SK-N-DZ (cell line): ENCODE measurements around the gene OR2F2.

Experiments used
- DNase-seq: peaks from one replicate; pipeline ENCODE4 v3.0.0-alpha.2; 2015; ENCODE audit warnings: low spot score

OR2F2 gene

GRCh38 chr7:143913945-143914615, 21.0 kb upstream of the OR2F2 start:
- DNase-seq = no peak

GRCh38 chr7:143914938-143915652, 19.9 kb upstream of the OR2F2 start:
- DNase-seq = no peak

GRCh38 chr7:143924851-143925250, 10.2 kb upstream of the OR2F2 start:
- DNase-seq = no peak

- DNase-seq = no peak
Observed at GRCh38 chr7:143929224-143929920, 5.7 kb upstream of the OR2F2 start.

- DNase-seq = no peak
Observed at GRCh38 chr7:143931739-143932138, 3.3 kb upstream of the OR2F2 start.

- DNase-seq = no peak
Observed at GRCh38 chr7:143936087-143937009, 1.3 kb downstream of the OR2F2 start.

- no peak for DNase-seq
Observed at GRCh38 chr7:143938379-143939243, 3.6 kb downstream of the OR2F2 start.

GRCh38 chr7:143945423-143945822, 10.4 kb downstream of the OR2F2 start:
- no peak for DNase-seq

- no peak for DNase-seq
Observed at GRCh38 chr7:143947111-143947510, 12.1 kb downstream of the OR2F2 start.

- no peak for DNase-seq
Observed at GRCh38 chr7:143948733-143949132, 13.7 kb downstream of the OR2F2 start.

GRCh38 chr7:143953421-143953820, 18.4 kb downstream of the OR2F2 start:
- DNase-seq = no peak

- no peak for DNase-seq
Observed at GRCh38 chr7:143954135-143954534, 19.1 kb downstream of the OR2F2 start.

GRCh38 chr7:143954544-143954943, 19.5 kb downstream of the OR2F2 start, which contains the start of gene OR2F1:
Gene OR2F1, plus strand, starts transcription at chr7:143954844. Its CDS starts 5,127 bp downstream, at chr7:143959971.
- DNase-seq = no peak

GRCh38 chr7:143958781-143959180, 23.7 kb downstream of the OR2F2 start:
- no peak for DNase-seq

GRCh38 chr7:143960813-143961610, 26.0 kb downstream of the OR2F2 start:
- DNase-seq = no peak

GRCh38 chr7:143965280-143965679, 30.2 kb downstream of the OR2F2 start:
- no peak for DNase-seq

GRCh38 chr7:143967398-143967797, 32.4 kb downstream of the OR2F2 start:
- no peak for DNase-seq

GRCh38 chr7:143973870-143974416, 38.9 kb downstream of the OR2F2 start:
- no peak for DNase-seq

GRCh38 chr7:143974459-143974858, 39.4 kb downstream of the OR2F2 start:
- DNase-seq = no peak
